Mesothelial cell of epicardium (in vitro differentiated cells): Measurements from ENCODE around the gene FOXO4. TPM values are rescaled to one million over a fixed set of nuclear protein-coding genes. Genes with fewer than 3 reads are reported as not detected.

Experiments used
- DNase-seq, 2 experiments: peaks; one replicate each; pipeline ENCODE4 v3.0.0; 2021; ENCODE audit warnings: low spot score in 2 of 2; ENCODE audit not compliant: unreplicated experiment in 2 of 2
- H3K27ac Mint-ChIP-seq: 2 replicates; pipeline ENCODE4 v1.8.0; 2021; ENCODE audit warnings: mixed read lengths
- H3K27me3 Mint-ChIP-seq: 2 replicates; pipeline ENCODE4 v1.8.0; 2021; ENCODE audit warnings: low read depth, mixed read lengths
- H3K36me3 Mint-ChIP-seq: 2 replicates; pipeline ENCODE4 v1.8.0; 2021; ENCODE audit warnings: mixed read lengths
- H3K4me1 Mint-ChIP-seq: 2 replicates; pipeline ENCODE4 v1.8.0; 2021; ENCODE audit warnings: mixed read lengths
- H3K4me3 Mint-ChIP-seq: 2 replicates; pipeline ENCODE4 v1.8.0; 2021; ENCODE audit warnings: mild to moderate bottlenecking, moderate library complexity, mixed read lengths
- H3K9me3 Mint-ChIP-seq: 2 replicates; pipeline ENCODE4 v1.8.0; 2021; ENCODE audit warnings: mixed read lengths
- total RNA-seq: library from RNA; stranded (reverse); gene quantifications from 3 replicates; pipeline ENCODE4 v1.2.1, GENCODE V29; 2021
- TF ChIP-seq, protein P1 (sequence below): fragments of 200-600 bp; sonication (generic); IDR thresholded peaks from one replicate; pipeline ENCODE4 v1.5.0; 2021; ENCODE audit warnings: antibody characterized with exemption; ENCODE audit not compliant: unreplicated experiment

The FOXO4 gene
- total RNA-seq, 1 donor from 2014 or later, result 25.4 TPM

DNA sequence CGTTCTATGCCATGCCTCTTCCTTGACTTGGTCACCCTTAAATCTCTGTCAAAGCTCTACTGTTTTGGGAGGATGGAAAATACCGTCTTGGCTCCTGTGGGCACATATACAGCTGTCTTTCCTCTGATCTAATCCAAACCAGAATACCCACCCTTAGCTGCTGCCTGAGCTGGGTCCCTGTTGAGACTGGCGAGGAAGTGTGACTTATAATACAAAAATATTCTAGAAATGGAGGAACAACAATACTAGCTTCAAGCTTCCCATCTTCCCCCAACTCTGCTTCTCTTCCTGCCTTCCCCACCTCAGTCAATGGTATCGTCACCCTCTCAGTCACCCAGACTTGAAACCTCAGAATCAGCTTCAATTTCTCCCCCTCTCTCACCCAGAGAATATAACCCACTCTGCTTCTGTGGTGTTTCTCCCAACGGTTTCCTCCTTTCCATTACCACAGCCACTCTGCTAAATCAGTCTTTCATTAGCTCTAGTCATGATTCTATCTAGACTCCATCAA is 16.3 kb downstream of the FOXO4 start:
- Mint-ChIP-seq H3K27ac (no peak overlapping the region), H3K4me3 (no peak overlapping the region), H3K4me1 (peaks cover 14% of the 10 kb centered on the region), H3K27me3 (no peaks in the 10 kb centered on the region), H3K9me3 (peaks cover 24% of the 10 kb centered on the region), H3K36me3 (no peaks in the 10 kb centered on the region)
- TF ChIP-seq, protein P1, sequence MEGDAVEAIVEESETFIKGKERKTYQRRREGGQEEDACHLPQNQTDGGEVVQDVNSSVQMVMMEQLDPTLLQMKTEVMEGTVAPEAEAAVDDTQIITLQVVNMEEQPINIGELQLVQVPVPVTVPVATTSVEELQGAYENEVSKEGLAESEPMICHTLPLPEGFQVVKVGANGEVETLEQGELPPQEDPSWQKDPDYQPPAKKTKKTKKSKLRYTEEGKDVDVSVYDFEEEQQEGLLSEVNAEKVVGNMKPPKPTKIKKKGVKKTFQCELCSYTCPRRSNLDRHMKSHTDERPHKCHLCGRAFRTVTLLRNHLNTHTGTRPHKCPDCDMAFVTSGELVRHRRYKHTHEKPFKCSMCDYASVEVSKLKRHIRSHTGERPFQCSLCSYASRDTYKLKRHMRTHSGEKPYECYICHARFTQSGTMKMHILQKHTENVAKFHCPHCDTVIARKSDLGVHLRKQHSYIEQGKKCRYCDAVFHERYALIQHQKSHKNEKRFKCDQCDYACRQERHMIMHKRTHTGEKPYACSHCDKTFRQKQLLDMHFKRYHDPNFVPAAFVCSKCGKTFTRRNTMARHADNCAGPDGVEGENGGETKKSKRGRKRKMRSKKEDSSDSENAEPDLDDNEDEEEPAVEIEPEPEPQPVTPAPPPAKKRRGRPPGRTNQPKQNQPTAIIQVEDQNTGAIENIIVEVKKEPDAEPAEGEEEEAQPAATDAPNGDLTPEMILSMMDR, result no peak
- DNase-seq, result no peak

DNA sequence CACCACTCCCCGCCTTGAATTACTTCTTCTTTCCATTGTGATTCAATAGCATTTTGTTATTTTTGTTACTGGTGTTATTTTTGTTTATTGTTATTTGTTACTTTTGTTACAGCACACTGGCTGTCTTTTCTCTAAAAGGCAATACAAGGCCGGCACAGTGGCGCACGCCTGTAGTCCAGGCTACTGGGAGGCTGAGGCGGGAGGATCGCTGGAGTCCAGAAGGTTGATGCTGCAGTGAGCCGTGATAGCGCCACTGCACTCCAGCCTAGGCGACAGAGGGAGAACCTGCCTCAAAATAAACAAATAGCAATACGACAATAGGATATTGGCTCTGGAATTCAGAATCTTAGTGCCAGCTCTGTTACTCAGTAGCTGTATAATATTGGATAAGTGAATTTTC is 21.7 kb downstream of the FOXO4 start:
- Mint-ChIP-seq H3K4me3 (no peak overlapping the region), H3K9me3 (peaks cover 9% of the 10 kb centered on the region), H3K27ac (no peak overlapping the region), H3K27me3 (no peaks in the 10 kb centered on the region), H3K36me3 (peaks cover 2% of the 10 kb centered on the region), H3K4me1 (peaks cover 5% of the 10 kb centered on the region)
- no peak for DNase-seq
- TF ChIP-seq, protein P1, result no peak

DNA sequence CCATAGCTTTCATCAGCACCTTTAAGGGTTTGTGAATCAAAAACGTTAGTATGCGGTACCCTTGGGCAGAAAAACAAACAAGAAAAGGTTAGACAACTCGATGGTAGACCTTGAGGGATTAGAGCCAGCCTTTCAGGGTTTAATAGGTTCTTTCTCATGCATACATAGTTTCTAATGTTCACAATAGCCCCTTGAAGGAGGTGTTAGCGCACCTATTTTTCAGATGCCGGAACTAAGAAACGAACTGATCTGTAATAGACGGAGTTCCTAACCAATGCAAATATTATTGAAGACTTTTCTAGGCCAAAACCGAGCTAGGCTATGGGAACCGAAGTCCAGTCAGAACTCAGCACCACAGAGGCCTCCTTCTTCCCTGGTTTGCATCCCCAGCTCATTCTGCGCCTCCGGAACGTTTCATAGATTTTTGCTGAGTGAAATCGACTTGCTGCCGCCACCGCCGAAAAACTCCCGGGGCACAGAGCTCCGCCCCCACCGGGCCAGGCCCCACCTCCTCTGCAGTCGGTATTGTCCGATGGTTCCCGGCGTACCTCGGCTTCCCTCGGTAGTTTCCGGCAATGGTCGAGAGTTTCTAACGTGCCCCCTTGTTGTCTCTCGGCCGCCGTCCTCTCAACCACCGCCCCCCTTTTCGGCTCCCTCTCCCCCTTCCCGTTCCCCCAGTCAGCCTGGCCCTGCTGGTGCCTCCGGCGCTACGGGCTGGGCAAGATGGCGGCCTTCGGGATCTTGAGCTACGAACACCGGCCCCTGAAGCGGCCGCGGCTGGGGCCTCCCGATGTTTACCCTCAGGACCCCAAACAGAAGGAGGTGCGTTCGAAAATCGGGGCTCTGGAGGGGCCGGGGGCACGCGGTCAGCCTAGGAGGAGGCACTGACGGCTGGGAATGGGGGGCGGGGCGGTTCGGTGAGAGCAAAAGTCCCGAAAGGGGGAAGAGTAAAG is 22.7 kb downstream of the FOXO4 start, which contains the start of gene MED12:
MED12 (plus strand) TSS at position 565 of the 953 bp plus-strand sequence; CDS start at position 724, 159 bp downstream.
- no peaks in the 10 kb centered on the region for H3K27me3 Mint-ChIP-seq
- peak within 1 kb of the TSS; percentile 90 for H3K27ac Mint-ChIP-seq
- TF ChIP-seq, protein P1, result no peak
- DNase-seq, result peak; percentile 74 to 83
- H3K36me3 Mint-ChIP-seq, result peaks cover 2% of the 10 kb centered on the region
- H3K4me3 Mint-ChIP-seq, result peak within 1 kb of the TSS; percentile 80
- peaks cover 5% of the 10 kb centered on the region for H3K4me1 Mint-ChIP-seq
- H3K9me3 Mint-ChIP-seq, result peaks cover 7% of the 10 kb centered on the region

DNA sequence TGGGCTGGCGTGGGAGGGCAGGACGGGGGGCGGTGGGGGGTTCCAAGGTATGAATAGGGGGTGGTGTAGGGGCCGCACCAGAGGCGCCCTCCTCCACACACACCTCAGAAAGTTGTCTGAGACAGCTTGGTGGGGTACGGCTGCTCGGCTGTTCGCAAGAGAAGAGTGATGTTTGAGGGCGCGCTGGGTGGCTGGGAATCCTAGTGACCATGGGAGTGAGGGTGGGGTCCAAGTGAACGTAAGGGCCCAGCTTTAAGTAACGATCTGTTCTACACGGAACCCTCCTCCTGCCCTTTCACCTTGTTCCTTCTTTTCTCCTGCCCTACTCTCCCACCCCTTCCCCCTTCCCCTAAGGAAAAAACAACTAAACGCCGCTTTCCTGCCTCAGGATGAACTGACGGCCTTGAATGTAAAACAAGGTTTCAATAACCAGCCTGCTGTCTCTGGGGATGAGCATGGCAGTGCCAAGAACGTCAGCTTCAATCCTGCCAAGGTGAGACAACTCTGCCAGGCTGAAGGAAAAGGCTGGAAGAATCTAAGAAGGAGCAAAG is 23.4 kb downstream of the FOXO4 start:
- Mint-ChIP-seq H3K36me3 (peaks cover 2% of the 10 kb centered on the region), H3K4me3 (peak overlapping the region; percentile 80), H3K27me3 (no peaks in the 10 kb centered on the region), H3K9me3 (peaks cover 4% of the 10 kb centered on the region), H3K4me1 (peaks cover 5% of the 10 kb centered on the region), H3K27ac (peak overlapping the region; percentile 90)
- no peak for DNase-seq
- TF ChIP-seq, protein P1, result no peak

DNA sequence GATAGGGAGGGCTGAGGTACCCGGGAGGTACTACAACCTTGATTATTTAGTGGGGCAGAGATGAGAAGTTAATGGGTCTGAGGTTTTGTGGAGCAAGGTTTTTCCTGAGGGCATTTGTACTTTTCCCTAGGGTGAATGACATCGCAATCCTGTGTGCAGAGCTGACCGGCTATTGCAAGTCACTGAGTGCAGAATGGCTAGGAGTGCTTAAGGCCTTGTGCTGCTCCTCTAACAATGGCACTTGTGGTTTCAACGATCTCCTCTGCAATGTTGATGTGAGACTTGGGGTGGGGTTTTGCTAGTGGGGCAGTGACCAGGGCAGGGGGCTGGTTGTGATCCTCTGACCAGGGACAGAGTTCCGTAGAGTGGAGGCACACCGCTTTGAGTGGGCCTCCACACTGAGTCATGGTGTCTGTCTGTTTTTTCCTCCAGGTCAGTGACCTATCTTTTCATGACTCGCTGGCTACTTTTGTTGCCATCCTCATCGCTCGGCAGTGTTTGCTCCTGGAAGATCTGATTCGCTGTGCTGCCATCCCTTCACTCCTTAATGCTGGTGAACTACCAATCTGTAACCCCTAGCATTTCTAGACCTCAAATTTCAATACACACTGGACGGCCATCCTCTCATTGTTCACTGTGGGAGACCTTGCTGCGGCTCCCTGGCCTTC is 32.6 kb downstream of the FOXO4 start:
- no peak overlapping the region for H3K27ac Mint-ChIP-seq
- no peak for DNase-seq
- H3K9me3 Mint-ChIP-seq, result peaks cover 8% of the 10 kb centered on the region
- peaks cover 30% of the 10 kb centered on the region for H3K36me3 Mint-ChIP-seq
- peaks cover 3% of the 10 kb centered on the region for H3K4me1 Mint-ChIP-seq
- no peak overlapping the region for H3K4me3 Mint-ChIP-seq
- no peaks in the 10 kb centered on the region for H3K27me3 Mint-ChIP-seq
- TF ChIP-seq, protein P1, result no peak
